GM23248 (cell line): ENCODE results near the gene SLC35F2. TPM values are rescaled to one million over a fixed set of nuclear protein-coding genes. Genes with fewer than 3 reads are reported as not detected.
A peak's percentile ranks its signal among the peaks of the same experiment; 100 is the strongest.

Experiments used
- DNase-seq: peaks from one replicate; pipeline ENCODE4 v3.0.0-alpha.2; 2015
- H2AFZ ChIP-seq: fragments of 200-600 bp; sonication (generic); 2 replicates; pipeline ENCODE4 v1.6.1; 2016; ENCODE audit warnings: antibody characterized with exemption
- H3F3A ChIP-seq: fragments of 200-600 bp; sonication (generic); 2 replicates; pipeline ENCODE4 v1.6.1; 2016; ENCODE audit warnings: mild to moderate bottlenecking, antibody characterized with exemption, mixed run types; ENCODE audit not compliant: insufficient read depth
- H3K27ac ChIP-seq: fragments of 200-600 bp; sonication (generic); 2 replicates; pipeline ENCODE4 v1.5.1; 2016; ENCODE audit warnings: mild to moderate bottlenecking
- H3K27me3 ChIP-seq: fragments of 200-600 bp; sonication (generic); replicated peaks from 2 replicates; pipeline ENCODE4 v1.6.1; 2016; ENCODE audit warnings: mild to moderate bottlenecking; ENCODE audit not compliant: insufficient read depth
- H3K36me3 ChIP-seq: fragments of 200-600 bp; sonication (generic); 2 replicates; pipeline ENCODE4 v1.6.1; 2016; ENCODE audit warnings: low read depth, mild to moderate bottlenecking
- H3K4me1 ChIP-seq: fragments of 200-600 bp; sonication (generic); 2 replicates; pipeline ENCODE4 v1.6.1; 2016; ENCODE audit warnings: mild to moderate bottlenecking; ENCODE audit not compliant: insufficient read depth
- H3K4me2 ChIP-seq: fragments of 200-600 bp; sonication (generic); one replicate; pipeline ENCODE4 v1.6.1; 2016; ENCODE audit warnings: mild to moderate bottlenecking; ENCODE audit not compliant: unreplicated experiment
- H3K4me3 ChIP-seq: fragments of 200-600 bp; sonication (generic); 2 replicates; pipeline ENCODE4 v1.5.1; 2016; ENCODE audit warnings: mild to moderate bottlenecking
- H3K79me2 ChIP-seq: fragments of 200-600 bp; sonication (generic); 2 replicates; pipeline ENCODE4 v1.6.1; 2016; ENCODE audit warnings: mild to moderate bottlenecking; ENCODE audit not compliant: insufficient read depth
- H3K9ac ChIP-seq: fragments of 200-600 bp; sonication (generic); 2 replicates; pipeline ENCODE4 v1.6.1; 2016; ENCODE audit warnings: mild to moderate bottlenecking
- H3K9me2 ChIP-seq: fragments of 200-600 bp; sonication (generic); 2 replicates; pipeline ENCODE4 v1.6.1; 2016; ENCODE audit warnings: mixed run types, mild to moderate bottlenecking, moderate library complexity; ENCODE audit not compliant: insufficient read depth
- H3K9me3 ChIP-seq: fragments of 200-600 bp; sonication (generic); one replicate; pipeline ENCODE4 v1.6.1; 2017; ENCODE audit warnings: low read depth
- H4K20me1 ChIP-seq: fragments of 200-600 bp; sonication (generic); 2 replicates; pipeline ENCODE4 v1.6.0; 2016; ENCODE audit not compliant: insufficient read depth
- EZH2 ChIP-seq: fragments of 200-600 bp; sonication (generic); IDR thresholded peaks from 2 replicates; pipeline ENCODE4 v1.6.1; 2018; ENCODE audit warnings: antibody characterized with exemption, mild to moderate bottlenecking; ENCODE audit not compliant: insufficient read depth, poor library complexity, severe bottlenecking
- EZH2phosphoT487 ChIP-seq: fragments of 200-600 bp; sonication (generic); IDR thresholded peaks from 2 replicates; pipeline ENCODE4 v1.6.1; 2018; ENCODE audit warnings: antibody characterized with exemption, moderate library complexity, mild to moderate bottlenecking, low read depth; ENCODE audit not compliant: insufficient read depth
- WGBS, 2 experiments: methylation state at CpG; one replicate each; pipeline ENCODE4 v1.1.6; 2015 to 2017; ENCODE audit warnings: low lambda C conversion rate in 2 of 2, low coverage in 1 of 2; ENCODE audit errors: missing lambda C conversion rate in 2 of 2; 5-methylcytosine and 5-hydroxymethylcytosine counted together
- in situ Hi-C: fragments of 300-500 bp; cut with MboI; formaldehyde crosslinking; loops from 2 replicates; pipeline ENCODE4 v1.15.0; 2020
- polyA plus RNA-seq: library from polyadenylated mRNA; unstranded; fragments of >200 nt; fragmentation: Nextera tagmentation; extraction: Ambion mirVana; gene quantifications from 2 replicates; pipeline ENCODE4 v1.2.1, GENCODE V29; 2016
- total RNA-seq: library from RNA; depleted of rRNA; stranded (reverse); fragments of >200 nt; shearing (Covaris generic); gene quantifications from 2 replicates; pipeline ENCODE4 v1.2.3, GENCODE V29; 2014; rRNA removed

SLC35F2 gene
- total and polyA plus RNA-seq, 2 experiments from 2014 or later, result 12.4 to 12.9 TPM

- Histone ChIP-seq H3K36me3 (no peaks in the 10 kb centered on the region), H3K79me2 (no peaks in the 10 kb centered on the region), H3K27ac (no peak overlapping the region), H3K27me3 (0 out of 2 replicates have a peak, but pooled peaks cover 6% of the 10 kb centered on the region), H3K9me3 (no peaks in the 10 kb centered on the region), H4K20me1 (no peaks in the 10 kb centered on the region), H3K9me2 (no peaks in the 10 kb centered on the region), H3F3A (no peaks in the 10 kb centered on the region), H3K4me1 (no peaks in the 10 kb centered on the region), H2AFZ (no peak overlapping the region), H3K4me3 (no peak overlapping the region), H3K4me2 (no peak overlapping the region), H3K9ac (no peak overlapping the region)
- peak; percentile 56 for DNase-seq
- WGBS, 2 experiments, result 48 to 51% methylated on average over 7 of the region's 7 CpGs
- no peak for TF ChIP-seq EZH2phosphoT487
- no peak for TF ChIP-seq EZH2
- in situ Hi-C loops, result no loop called here
These were observed 117.4 kb downstream of the SLC35F2 start for GRCh38 chr11:107741044-107741823.

Other genes starting within 250 kb of the SLC35F2 start
- gene SLN, start 146.7 kb downstream of the SLC35F2 start, total RNA-seq, result not detected in 2 replicates
- gene SLN, start 146.7 kb downstream of the SLC35F2 start, polyA plus RNA-seq, result not detected in 2 replicates
- not detected in 2 replicates for gene RAB39A, start 69.7 kb upstream of the SLC35F2 start, total RNA-seq
- not detected in 2 replicates for gene RAB39A, start 69.7 kb upstream of the SLC35F2 start, polyA plus RNA-seq
- gene CUL5, start 150.1 kb upstream of the SLC35F2 start, total RNA-seq, result 24.4 and 37.5 TPM in 2 replicates
- 29.5 and 31.3 TPM in 2 replicates for gene CUL5, start 150.1 kb upstream of the SLC35F2 start, polyA plus RNA-seq